Measurements from ENCODE around the gene ZNF239.

ZNF239 gene

GRCh38 chr10:43574001-43574892 is at the start of gene ZNF239:
Gene ZNF239 (minus strand): TSS chr10:43574616. CDS start chr10:43558079, 16,537 bp downstream.
- TF ChIP-seq, protein P1, sequence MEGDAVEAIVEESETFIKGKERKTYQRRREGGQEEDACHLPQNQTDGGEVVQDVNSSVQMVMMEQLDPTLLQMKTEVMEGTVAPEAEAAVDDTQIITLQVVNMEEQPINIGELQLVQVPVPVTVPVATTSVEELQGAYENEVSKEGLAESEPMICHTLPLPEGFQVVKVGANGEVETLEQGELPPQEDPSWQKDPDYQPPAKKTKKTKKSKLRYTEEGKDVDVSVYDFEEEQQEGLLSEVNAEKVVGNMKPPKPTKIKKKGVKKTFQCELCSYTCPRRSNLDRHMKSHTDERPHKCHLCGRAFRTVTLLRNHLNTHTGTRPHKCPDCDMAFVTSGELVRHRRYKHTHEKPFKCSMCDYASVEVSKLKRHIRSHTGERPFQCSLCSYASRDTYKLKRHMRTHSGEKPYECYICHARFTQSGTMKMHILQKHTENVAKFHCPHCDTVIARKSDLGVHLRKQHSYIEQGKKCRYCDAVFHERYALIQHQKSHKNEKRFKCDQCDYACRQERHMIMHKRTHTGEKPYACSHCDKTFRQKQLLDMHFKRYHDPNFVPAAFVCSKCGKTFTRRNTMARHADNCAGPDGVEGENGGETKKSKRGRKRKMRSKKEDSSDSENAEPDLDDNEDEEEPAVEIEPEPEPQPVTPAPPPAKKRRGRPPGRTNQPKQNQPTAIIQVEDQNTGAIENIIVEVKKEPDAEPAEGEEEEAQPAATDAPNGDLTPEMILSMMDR (IDR thresholded peaks at IDR 0.05; ENCODE audit: low read depth, low read length, missing control alignments): no peak
- Histone ChIP-seq H3K4me3 (ENCODE audit: low read depth, low read length) (peak within 1 kb of the TSS; percentile 61), H3K27ac (peak within 1 kb of the TSS; percentile 37), H3K36me3 (replicated peaks) (peaks cover 1% of the 10 kb centered on the region), H3K27me3 (replicated peaks) (no peaks in the 10 kb centered on the region)
- DNase-seq: peak; percentile 84
- in situ Hi-C loops (cut with HindIII; ENCODE audit: low pct_ligation_motif_present, low sequenced_read_pairs): no loop called here

- in situ Hi-C loops (cut with HindIII; ENCODE audit: low pct_ligation_motif_present, low sequenced_read_pairs): no loop called here
- Histone ChIP-seq H3K36me3 (replicated peaks) (no peaks in the 10 kb centered on the region), H3K4me3 (ENCODE audit: low read depth, low read length) (no peak overlapping the region), H3K27ac (no peak overlapping the region), H3K27me3 (replicated peaks) (no peaks in the 10 kb centered on the region)
- DNase-seq: no peak
- TF ChIP-seq, protein P1 (IDR thresholded peaks at IDR 0.05; ENCODE audit: low read depth, low read length, missing control alignments): no peak
These were observed 48.9 kb upstream of the ZNF239 start for GRCh38 chr10:43623351-43623750.

DNA sequence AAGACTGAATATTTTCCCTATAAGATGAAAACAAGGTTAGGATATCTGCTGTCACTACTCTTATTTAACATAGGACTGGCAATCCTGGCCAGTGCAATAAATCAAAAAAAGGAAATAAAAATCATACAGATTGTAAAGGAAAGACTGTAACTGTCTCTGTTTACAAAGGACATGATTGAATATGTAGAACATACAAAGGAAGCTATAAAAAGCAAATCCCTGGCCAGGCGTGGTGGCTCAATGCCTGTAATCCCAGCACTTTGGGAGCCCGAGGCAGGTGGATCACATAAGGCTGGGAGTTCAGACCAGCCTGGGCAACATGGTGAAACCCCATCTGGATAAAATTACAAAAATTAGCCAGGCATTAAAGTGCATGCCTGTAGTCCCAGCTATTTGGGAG is 47.6 kb upstream of the ZNF239 start:
- no peak overlapping the region for H3K4me3 ChIP-seq (ENCODE audit: low read depth, low read length)
- in situ Hi-C loops (cut with HindIII; ENCODE audit: low pct_ligation_motif_present, low sequenced_read_pairs): no loop called here
- H3K36me3 ChIP-seq (replicated peaks): peaks cover 2% of the 10 kb centered on the region
- H3K27me3 ChIP-seq (replicated peaks): no peaks in the 10 kb centered on the region
- no peak overlapping the region for H3K27ac ChIP-seq
- DNase-seq: no peak
- TF ChIP-seq, protein P1 (IDR thresholded peaks at IDR 0.05; ENCODE audit: low read depth, low read length, missing control alignments): no peak

DNA sequence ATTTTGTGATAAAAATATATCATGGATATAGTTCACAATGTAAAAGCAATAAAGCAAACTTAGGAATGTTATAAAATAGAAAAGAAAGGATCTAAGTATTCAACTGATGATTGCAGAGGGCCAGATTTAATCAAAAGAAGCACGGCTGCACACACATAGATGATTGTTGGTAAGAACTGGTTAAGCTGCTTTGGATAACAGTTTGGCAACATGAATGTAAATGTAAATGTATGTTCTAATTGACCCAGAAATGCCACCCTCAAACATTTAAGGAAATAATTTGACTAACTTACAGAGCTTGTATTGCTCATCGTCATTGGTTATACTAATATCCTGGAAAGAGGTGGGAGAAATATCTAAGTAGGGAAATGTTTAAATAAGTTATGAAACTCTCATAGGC is 45.0 kb upstream of the ZNF239 start:
- Histone ChIP-seq H3K27me3 (replicated peaks) (no peaks in the 10 kb centered on the region), H3K4me3 (ENCODE audit: low read depth, low read length) (no peak overlapping the region), H3K36me3 (replicated peaks) (peaks cover 19% of the 10 kb centered on the region), H3K27ac (no peak overlapping the region)
- in situ Hi-C loops (cut with HindIII; ENCODE audit: low pct_ligation_motif_present, low sequenced_read_pairs): no loop called here
- TF ChIP-seq, protein P1 (IDR thresholded peaks at IDR 0.05; ENCODE audit: low read depth, low read length, missing control alignments): no peak
- DNase-seq: no peak

DNA sequence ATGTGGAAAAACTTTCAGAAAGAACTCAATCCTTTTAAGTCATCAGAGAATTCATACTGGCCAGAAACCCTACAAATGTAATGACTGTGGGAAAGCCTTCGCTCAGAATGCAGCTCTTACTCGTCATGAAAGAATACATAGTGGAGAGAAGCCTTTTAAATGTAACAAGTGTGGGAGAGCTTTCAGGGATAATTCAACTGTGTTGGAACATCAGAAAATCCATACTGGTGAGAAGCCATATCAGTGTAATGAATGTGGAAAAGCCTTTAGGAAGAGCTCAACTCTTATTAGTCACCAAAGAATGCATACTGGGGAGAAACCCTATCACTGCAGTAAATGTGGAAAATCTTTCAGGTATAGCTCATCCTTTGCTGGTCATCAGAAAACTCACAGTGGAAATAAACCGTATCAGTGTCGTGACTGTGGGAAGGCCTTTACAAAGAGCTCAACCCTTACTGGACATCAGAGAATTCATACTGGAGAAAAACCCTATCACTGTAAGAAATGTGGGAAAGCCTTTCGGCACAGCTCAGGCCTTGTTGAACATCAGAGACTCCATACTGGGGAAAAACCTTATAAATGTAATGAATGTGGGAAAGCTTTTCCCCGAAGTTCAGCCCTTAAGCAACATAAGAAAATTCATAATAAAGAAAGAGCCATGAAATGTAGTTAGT is 42.4 kb upstream of the ZNF239 start:
- H3K27ac ChIP-seq: no peak overlapping the region
- in situ Hi-C loops (cut with HindIII; ENCODE audit: low pct_ligation_motif_present, low sequenced_read_pairs): no loop called here
- H3K27me3 ChIP-seq (replicated peaks): no peaks in the 10 kb centered on the region
- TF ChIP-seq, protein P1 (IDR thresholded peaks at IDR 0.05; ENCODE audit: low read depth, low read length, missing control alignments): no peak
- peaks cover 22% of the 10 kb centered on the region for H3K36me3 ChIP-seq (replicated peaks)
- DNase-seq: no peak
- no peak overlapping the region for H3K4me3 ChIP-seq (ENCODE audit: low read depth, low read length)

All from brain microvascular endothelial cell (primary cell).